Right lobe of liver (tissue), 4 donors: Measurements from ENCODE around the gene MAST3.

Experiments used
- CTCF ChIP-seq, 4 donors: fragments of 200-600 bp in 3 of 4; fragments of 450-650 bp in 1 of 4; IDR thresholded peaks; one replicate each; pipeline versions ENCODE4 v1.5.1 to v1.8.0; 2016 to 2022; ENCODE audit warnings: antibody characterized with exemption in 4 of 4, mild to moderate bottlenecking in 2 of 4
- POLR2A ChIP-seq: fragments of 450-650 bp; IDR thresholded peaks from one replicate; pipeline ENCODE4 v1.6.1; 2017; ENCODE audit warnings: antibody characterized with exemption, mild to moderate bottlenecking
- donor health status: DM: no; HTN: no; CAD: no.
- donor health status: DM: no; HTN: no; CAD: no.
- donor health status: DM: no; HTN: yes; CAD: no.

- TF ChIP-seq CTCF (IDR thresholded peaks at IDR 0.05) (no peak), POLR2A (no peak)
These were observed 82.4 kb downstream of the MAST3 start for GRCh38 chr19:18179957-18180356.
